Measurements from ENCODE around the gene TAF5L.
A peak's percentile ranks its signal among the peaks of the same experiment; 100 is the strongest.
"Not testable (repeated sequence)": the region's sequence is repeated elsewhere in the genome, so short reads cannot be mapped to it uniquely, and the experiment has no call there.

The TAF5L gene

DNA sequence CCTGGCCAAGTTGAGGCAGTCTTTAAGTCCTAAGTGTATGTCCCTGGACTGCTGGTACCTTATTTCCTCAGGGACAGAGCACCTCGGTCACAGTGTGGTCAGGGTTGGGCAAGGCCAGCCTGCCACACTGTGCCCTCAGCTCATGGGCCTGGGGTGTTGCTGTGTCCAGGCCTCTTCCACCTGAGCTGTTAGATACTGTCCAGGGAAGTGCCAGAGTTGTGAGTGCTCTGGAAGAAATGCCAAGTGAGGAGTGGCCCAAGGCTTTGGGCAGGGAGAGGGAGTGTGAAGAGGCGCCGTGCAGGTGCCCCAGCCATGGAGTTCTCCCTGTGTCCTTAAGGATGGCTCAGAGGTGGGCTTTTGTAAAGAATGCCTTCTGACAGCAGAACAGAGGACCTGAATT lies 15.4 kb upstream of the TAF5L start:
- no peak for DNase-seq

- no peak for DNase-seq
Observed at GRCh38 chr1:229640455-229640854, 14.5 kb upstream of the TAF5L start.

DNA sequence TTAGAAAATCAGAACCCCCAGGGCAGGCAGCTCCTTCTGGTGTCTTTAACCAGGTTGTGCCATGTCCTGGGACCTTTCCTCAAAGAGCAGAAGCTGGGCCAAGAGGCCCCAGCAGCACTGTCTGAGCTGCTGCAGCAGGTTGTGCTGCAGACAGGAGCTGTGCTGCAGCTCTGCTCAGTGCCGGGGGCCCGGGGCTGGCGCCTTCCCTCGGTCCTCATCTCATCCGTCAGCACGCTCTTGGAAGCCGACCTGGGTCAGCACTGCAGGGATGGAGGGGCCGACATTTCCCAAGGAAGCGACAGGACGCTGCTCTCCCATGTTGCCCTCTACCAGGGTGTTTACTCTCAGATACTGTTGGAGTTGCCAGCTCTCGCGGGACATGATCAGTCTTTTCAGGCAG lies 11.8 kb upstream of the TAF5L start:
- DNase-seq: no peak

- no peak for DNase-seq
Observed at GRCh38 chr1:229636042-229636441, 10.1 kb upstream of the TAF5L start.

DNA sequence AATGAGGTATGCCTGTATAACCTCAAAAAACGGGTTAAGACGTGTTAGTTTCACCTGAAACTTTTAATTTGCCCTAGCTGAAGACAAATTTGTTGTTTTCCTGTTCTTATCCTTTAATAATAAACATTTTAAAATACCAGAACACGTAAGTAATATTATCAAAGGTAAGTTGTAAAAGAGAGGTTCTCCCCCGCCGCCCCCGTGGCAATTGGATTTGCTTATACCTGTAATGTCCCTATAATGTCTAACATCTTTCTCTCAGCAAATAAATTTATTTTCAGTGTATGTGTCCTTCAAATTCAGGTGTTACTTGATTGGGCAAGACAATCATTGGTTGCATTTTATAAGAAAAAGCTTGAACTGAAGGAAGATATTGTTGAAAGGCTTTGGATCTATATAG lies 6.0 kb upstream of the TAF5L start:
- DNase-seq: no peak

GRCh38 chr1:229631148-229631547 lies 5.2 kb upstream of the TAF5L start:
- no peak for DNase-seq

DNA sequence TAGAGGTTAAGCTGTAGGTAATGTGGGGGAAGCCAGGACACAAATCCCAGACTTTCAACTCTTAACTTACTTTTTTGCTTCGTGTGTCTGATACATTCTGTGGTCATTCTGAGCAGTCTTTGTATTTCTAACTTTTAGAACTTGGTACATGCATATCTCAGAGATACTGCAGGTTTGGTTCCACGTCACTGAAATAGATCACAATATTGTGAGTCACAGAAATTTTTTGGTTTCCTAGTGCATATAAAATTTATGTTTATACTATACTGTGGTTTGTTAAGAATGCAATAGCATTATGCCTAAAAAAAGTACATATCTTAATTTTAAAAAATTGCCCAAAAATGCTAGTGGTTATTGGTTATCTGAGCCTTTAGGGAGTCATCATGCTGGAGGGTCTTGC lies 3.3 kb upstream of the TAF5L start:
- no peak for DNase-seq

DNA sequence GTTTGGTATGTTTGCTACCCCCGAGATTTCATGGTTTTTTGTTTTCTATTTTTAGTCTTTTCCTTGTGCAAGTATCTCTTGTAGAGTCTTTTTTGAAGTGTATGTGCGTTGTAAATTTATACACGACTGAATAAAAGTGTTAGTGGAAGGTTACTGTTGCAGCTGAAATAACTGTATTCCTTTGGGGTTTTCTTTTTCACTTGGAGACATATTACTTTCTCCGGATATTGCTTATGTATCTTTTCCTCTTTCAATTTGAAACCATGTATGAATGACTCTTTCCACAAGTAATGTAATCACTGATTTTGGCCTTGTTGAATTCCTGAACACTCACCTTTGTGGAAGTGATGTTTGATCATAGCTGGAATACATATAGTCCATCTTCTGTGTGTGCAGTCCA lies 1.1 kb upstream of the TAF5L start:
- DNase-seq: no peak

- peak; percentile 78 for DNase-seq
Observed at GRCh38 chr1:229625071-229625914, 629 bp downstream of the TAF5L start.

DNA sequence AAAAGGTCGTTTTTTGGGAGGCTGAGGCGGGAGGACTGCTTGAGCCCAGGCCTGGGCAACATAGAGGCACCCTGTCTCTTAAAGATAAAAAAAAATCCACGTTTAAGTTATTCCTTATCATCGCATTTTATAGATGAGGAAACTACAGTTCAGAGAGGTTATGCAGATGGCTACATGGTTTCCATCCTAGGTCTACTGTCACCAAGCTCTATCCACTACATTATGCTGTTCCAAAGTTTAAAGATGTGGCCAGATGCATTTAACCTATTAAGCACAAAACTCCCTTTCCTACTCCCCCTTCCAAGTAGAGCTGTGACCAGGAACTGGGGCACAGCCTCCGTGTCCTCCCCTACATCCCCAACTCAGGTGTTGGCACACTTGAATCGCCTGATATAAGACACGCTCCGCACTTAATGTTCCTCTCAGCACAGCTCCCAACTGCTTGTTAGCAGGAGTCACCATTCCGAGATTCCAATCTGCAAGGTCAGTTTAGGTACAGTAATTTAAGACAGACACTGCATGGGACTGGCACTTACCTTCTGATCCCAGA lies 1.3 kb downstream of the TAF5L start:
- DNase-seq: no peak

DNA sequence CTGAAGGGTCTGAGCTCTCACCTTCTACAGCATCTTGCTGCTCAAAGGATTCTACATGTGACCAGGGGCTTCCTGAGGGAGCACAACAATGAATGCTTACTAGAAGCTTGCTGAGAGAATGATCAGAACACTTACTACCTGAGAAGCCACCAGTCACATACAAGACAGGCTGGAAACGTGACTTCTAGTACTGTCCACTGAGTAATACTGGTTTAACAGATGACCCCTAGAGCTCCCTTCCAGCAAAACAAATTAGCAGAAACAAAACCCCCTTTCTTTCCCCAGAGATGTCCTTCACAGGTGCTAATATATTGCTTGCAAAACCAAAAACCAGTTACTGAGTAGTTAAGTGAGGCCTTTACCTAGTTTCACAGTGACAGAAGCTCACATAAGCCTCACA lies 2.1 kb downstream of the TAF5L start:
- DNase-seq: no peak

GRCh38 chr1:229623225-229623624 lies 2.7 kb downstream of the TAF5L start:
- DNase-seq: no peak

DNA sequence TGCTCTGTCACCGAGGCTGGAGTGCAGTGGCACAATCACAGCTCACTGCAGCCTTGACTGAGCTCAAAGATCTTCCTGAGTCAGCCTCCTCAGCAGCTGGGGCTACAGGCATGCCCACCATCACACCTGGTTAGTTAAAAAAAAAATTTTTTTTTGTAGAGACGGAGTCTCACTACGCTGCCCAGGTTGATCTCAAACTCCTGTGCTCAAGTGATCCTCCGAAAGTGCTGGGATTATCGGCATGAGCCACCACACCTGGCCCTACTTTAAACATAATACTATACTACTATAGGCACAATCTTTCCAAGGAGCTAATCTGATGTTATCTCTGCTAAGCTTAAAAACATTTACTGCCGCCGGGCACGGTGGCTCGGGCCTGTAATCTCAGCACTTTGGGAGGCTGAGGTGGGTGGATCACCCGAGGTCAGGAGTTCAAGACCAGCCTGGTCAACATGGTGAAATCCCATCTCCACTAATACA lies 3.2 kb downstream of the TAF5L start:
- DNase-seq: not testable (repeated sequence)

- DNase-seq: no peak
Observed at GRCh38 chr1:229621663-229622062, 4.3 kb downstream of the TAF5L start.

- no peak for DNase-seq
Observed at GRCh38 chr1:229620876-229621275, 5.0 kb downstream of the TAF5L start.

DNA sequence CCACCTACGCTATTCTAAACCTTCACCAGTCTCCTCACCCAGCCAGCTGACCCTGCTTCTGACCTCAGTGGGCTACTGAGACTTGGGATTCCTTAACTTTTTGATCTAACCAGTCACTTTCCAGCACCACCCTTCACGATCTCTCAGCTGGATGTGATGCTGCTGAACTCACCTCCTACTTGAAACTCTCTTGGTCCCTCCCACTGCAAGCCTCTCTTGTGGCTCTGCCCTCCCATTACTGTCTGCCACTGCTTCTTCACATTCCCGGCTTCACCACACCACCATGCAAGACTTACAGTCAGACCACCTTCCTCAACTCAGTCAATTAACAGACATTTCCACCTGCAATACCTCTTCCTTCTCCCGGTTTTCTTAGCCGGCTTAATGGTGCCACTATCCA lies 6.3 kb downstream of the TAF5L start:
- DNase-seq: no peak

GRCh38 chr1:229619002-229619401 lies 6.9 kb downstream of the TAF5L start:
- no peak for DNase-seq

- no peak for DNase-seq
Observed at GRCh38 chr1:229617351-229618100, 8.4 kb downstream of the TAF5L start.

DNA sequence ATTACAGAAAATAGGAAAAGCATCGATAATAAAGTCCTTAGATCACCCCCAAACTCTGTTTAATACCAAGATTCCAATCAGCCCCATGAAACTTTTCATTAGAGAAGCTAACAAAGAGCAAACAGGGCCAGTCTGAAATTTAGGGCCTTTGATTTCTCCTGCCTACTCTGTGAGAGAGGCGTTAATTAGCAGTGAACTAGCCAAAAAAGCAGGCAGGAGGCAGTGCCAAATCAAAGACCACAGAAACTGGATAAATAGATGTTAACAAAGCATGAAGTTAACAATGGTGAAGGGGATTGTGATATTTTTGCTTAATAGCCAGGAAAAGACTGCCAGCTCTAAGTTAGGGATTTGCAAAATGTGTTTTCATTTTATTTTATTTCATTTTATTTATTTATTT lies 11.2 kb downstream of the TAF5L start:
- DNase-seq: no peak

DNA sequence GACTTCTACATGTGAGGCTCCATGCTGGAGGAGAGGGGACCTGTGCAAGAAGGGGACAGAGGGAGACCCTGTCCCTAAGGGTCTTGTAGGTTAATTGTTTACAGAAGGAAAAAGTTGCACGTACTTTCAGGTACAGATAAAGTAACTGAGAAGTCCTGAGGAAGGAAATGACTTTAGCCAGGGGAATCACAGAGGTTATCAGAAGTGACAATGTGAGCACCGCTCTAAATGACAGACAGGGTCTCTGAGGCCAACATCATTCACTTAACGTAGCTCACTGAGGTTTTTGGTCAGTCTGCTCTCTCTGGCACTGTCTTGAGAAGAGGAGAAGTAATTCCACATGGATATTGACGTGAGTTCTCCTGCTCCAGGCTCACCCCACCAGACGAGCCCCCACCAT lies 12.0 kb downstream of the TAF5L start:
- DNase-seq: no peak

GRCh38 chr1:229608590-229608989 lies 17.3 kb downstream of the TAF5L start:
- DNase-seq: no peak

DNA sequence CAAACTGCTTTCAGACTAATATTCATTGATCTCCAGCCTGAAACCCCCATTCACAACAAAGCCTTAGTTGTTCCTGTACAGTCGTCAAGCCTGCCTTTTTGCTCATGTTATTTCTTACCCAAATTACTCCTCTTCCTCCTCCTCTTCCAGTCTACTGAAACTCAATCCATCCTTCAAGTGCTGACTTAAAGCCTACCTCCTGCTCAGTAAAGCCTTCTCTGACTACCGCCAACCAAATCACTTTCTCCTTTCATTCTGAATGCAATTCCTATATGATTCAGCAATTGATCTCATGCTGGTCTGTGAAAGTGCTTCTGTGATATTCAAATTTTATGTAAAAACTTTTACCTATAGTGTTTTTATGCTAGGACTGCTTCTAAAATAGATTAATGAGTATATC lies 18.6 kb downstream of the TAF5L start:
- no peak for DNase-seq

DNA sequence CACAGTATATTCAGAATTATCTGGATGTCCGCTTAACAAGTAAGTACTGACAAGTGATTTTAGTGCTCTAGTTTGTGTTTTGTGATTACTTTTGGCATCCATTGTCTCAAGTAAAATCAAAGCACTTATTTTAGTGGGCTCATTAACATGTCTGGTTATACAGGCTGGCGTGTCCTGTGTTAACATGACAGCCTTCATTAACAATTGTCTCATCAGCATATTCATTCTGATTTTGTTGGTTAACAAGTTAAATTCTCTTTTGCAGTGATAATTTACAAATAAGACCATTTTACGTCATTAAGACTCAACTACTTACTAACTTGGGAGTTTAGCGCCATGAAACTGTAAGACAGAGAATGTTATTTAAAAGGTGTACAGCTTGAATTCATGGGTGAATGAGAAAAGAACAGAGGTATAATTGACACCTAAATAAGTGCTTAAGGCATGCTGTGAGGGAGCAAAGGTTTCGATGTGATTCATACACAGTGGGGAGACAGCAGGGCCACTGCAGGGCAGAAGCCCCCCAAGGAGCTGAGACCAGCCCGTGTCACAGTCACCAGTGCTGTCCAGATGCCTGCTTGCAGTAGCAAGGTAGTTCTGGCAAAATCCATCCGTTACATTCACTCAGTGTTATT lies 22.4 kb downstream of the TAF5L start:
- no peak for DNase-seq

- DNase-seq: no peak
Observed at GRCh38 chr1:229600229-229600628, 25.7 kb downstream of the TAF5L start.

All from NCI-H146 (cell line).